BE2C (cell line): Measurements from ENCODE around the gene PRPF40B.
"Not testable (repeated sequence)": the region's sequence is repeated elsewhere in the genome, so short reads cannot be mapped to it uniquely, and the experiment has no call there.

ENCODE experiments used
- DNase-seq: peaks from one replicate; pipeline ENCODE4 v3.0.0-alpha.2; 2020
- H3K27me3 ChIP-seq: fragments of 250-450 bp; sonication (Bioruptor Pico); 2 replicates; pipeline ENCODE4 v1.5.1; 2020; ENCODE audit warnings: mild to moderate bottlenecking
- H3K36me3 ChIP-seq: fragments of 250-450 bp; sonication (Bioruptor Pico); 2 replicates; pipeline ENCODE4 v1.5.1; 2020; ENCODE audit warnings: mild to moderate bottlenecking
- H3K4me1 ChIP-seq: fragments of 250-450 bp; sonication (Bioruptor Pico); 2 replicates; pipeline ENCODE4 v1.5.1; 2020
- H3K4me3 ChIP-seq: 2 replicates; pipeline ENCODE4 v1.5.1; 2011; ENCODE audit warnings: low read depth, low read length
- H3K9me3 ChIP-seq: fragments of 250-450 bp; sonication (Bioruptor Pico); 2 replicates; pipeline ENCODE4 v1.5.1; 2020
- CTCF ChIP-seq: IDR thresholded peaks from 2 replicates; pipeline ENCODE4 v1.5.1; 2012; ENCODE audit warnings: mild to moderate bottlenecking, low read depth, low read length

The PRPF40B gene

DNA sequence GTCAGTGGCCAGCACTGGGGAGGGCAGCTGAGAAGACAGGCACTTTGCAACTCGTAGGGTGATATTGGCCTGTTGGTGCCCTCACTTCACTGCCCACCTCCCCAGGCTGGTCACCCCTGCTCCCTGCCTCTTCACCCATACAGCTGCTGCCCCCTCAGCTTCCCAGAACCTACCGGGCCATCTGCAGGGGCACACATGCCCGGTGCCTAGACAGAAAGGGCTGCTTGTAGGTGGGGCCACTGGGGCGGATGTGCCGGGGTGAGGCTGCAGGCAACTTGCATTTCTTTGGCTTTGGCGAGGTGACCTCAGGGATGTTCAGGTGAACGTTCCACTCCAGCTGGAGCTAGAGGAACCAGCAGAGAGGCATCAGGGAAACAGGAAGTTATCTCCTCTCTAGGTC is 35.1 kb upstream of the PRPF40B start:
- H3K9me3 ChIP-seq = no peaks in the 10 kb centered on the region
- no peak overlapping the region for H3K4me3 ChIP-seq
- peaks cover 9% of the 10 kb centered on the region for H3K36me3 ChIP-seq
- no peaks in the 10 kb centered on the region for H3K27me3 ChIP-seq
- no peak for DNase-seq
- H3K4me1 ChIP-seq = peaks cover 5% of the 10 kb centered on the region
- no peak for TF ChIP-seq CTCF

DNA sequence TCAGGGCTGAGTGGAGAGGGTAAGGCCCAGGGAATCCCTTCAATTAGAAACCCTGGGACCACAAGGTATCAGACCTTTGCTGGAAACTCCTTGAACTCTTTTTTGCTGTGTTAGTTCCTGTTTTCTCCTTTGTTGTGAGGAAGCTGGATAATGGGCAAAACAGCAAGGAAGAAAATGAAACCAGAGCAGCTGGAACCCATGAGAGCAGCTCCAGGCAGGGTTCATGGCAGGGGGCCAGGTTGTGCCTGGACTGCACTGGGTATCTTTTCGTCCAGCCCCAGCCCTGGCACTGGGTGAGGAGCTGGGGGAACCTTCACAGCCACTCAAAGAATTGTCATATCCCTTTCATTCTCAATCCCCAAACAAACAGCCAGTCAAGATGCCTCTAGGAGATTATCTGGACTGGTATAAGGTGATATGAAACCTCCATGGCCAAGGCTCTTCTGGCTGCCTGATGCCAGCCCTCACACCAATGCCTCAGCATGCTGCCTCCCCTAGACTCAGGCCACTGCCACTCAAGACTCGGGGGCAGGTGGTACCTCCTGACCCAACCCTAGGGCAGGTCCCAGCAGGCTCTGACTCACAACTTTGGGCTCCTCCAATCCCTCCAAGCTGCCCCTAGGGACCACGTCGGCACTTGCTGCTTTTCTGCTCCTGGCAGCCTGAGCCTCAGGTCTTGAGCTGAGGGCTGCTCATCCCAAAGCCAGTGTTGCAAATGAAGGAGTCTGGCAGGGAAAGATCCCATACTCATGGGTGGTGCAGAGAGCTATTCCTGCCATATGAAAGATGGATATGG is 34.4 kb upstream of the PRPF40B start:
- DNase-seq = peak; percentile 46
- H3K9me3 ChIP-seq = no peaks in the 10 kb centered on the region
- H3K4me1 ChIP-seq = peaks cover 5% of the 10 kb centered on the region; the same call in 1 of the 2 replicates
- H3K27me3 ChIP-seq = no peaks in the 10 kb centered on the region
- peaks cover 4% of the 10 kb centered on the region for H3K36me3 ChIP-seq
- H3K4me3 ChIP-seq = no peak overlapping the region
- TF ChIP-seq CTCF = no peak

DNA sequence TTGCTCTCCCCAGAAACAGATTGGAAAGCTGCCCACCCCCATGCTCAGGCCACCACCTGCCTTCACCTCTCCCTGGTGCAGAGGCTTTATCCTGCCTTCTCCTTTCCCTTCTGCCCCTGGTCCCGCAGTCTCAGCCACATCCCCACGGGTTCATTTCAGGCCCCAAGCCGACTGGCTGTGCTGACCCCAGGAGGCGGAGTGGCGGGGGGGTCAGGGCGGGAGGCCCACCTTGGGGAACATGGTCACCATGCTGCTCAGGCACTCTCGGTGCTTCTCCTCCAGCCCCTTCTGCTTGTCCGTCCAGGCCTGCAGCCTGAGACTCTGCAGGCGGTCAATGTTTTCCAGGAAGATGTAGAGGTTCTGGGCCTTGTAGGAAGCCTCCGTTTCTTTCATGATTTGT is 24.8 kb upstream of the PRPF40B start:
- no peak for TF ChIP-seq CTCF
- no peak for DNase-seq
- Histone ChIP-seq H3K4me1 (no peaks in the 10 kb centered on the region), H3K9me3 (no peaks in the 10 kb centered on the region), H3K36me3 (no peaks in the 10 kb centered on the region), H3K4me3 (no peak overlapping the region), H3K27me3 (no peaks in the 10 kb centered on the region)

DNA sequence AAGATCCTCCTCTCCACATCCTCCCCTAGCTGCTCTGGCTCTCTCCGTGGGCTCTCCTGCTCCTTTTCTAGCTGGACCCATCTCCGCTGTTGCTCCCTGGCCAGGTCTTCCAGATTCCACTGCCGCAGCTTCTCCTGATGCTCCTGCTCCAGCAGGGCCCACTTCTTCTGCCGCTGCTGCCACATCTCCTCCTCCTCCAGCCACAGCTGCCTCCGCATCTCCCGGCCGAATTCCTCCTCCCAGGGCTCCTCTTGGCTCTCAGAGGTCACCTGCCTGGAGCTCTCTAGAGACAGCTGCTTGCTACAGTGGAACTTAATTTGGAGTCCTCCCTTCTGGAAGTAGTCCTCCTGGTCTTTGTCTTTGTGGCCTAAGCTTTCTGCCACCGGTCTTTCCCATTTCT is 23.4 kb upstream of the PRPF40B start:
- no peak overlapping the region for H3K4me3 ChIP-seq
- H3K27me3 ChIP-seq = no peaks in the 10 kb centered on the region
- no peak for TF ChIP-seq CTCF
- DNase-seq = no peak
- H3K36me3 ChIP-seq = no peaks in the 10 kb centered on the region
- no peaks in the 10 kb centered on the region for H3K4me1 ChIP-seq
- no peaks in the 10 kb centered on the region for H3K9me3 ChIP-seq

- Histone ChIP-seq H3K4me1 (no peaks in the 10 kb centered on the region), H3K4me3 (no peak overlapping the region), H3K9me3 (no peaks in the 10 kb centered on the region), H3K27me3 (no peaks in the 10 kb centered on the region), H3K36me3 (no peaks in the 10 kb centered on the region)
- no peak for TF ChIP-seq CTCF
- no peak for DNase-seq
Observed at GRCh38 chr12:49603721-49604120, 19.6 kb upstream of the PRPF40B start.

- Histone ChIP-seq H3K4me1 (no peaks in the 10 kb centered on the region), H3K9me3 (no peaks in the 10 kb centered on the region), H3K36me3 (no peaks in the 10 kb centered on the region), H3K4me3 (no peak overlapping the region), H3K27me3 (no peaks in the 10 kb centered on the region)
- no peak for DNase-seq
- no peak for TF ChIP-seq CTCF
Observed at GRCh38 chr12:49604856-49605255, 18.5 kb upstream of the PRPF40B start.

- DNase-seq, H3K4me3 ChIP-seq, H3K4me1 ChIP-seq, H3K36me3 ChIP-seq, H3K27me3 ChIP-seq, H3K9me3 ChIP-seq: not testable (repeated sequence)
Observed at GRCh38 chr12:49605539-49605938, 17.8 kb upstream of the PRPF40B start, which contains the start of gene FAM186B. FAM186B (minus strand) TSS chr12:49605639; CDS start chr12:49605477, 162 bp downstream.
